ENCODE results near the gene SNCAIP. TPM values are rescaled to one million over a fixed set of nuclear protein-coding genes. Genes with fewer than 3 reads are reported as not detected.

The SNCAIP gene
- total RNA-seq, 3 donors from 2014 or later = 1.2 to 4.7 (median 2.7) TPM

GRCh38 chr5:122470365-122470764 is 158.3 kb downstream of the SNCAIP start:
- intact Hi-C loops (cut with DNase I, micrococcal nuclease) = no loop called here
- H3K9me3 ChIP-seq = no peaks in the 10 kb centered on the region
- ATAC-seq (peak; percentile 57), DNase-seq (no peak)
- no peak overlapping the region for H3K4me3 ChIP-seq
- no peak for TF ChIP-seq CTCF (IDR thresholded peaks at IDR 0.05)
- H3K4me1 ChIP-seq (ENCODE audit: low read depth) = peaks cover 9% of the 10 kb centered on the region
- H3K36me3 ChIP-seq (ENCODE audit: low read depth) = no peaks in the 10 kb centered on the region

GRCh38 chr5:122471031-122471751 is 159.2 kb downstream of the SNCAIP start:
- ATAC-seq = peak; percentile 5

GRCh38 chr5:122471752-122472061 is 159.7 kb downstream of the SNCAIP start:
- Histone ChIP-seq H3K36me3 (ENCODE audit: low read depth) (no peaks in the 10 kb centered on the region), H3K9me3 (no peaks in the 10 kb centered on the region), H3K4me3 (no peak overlapping the region), H3K4me1 (ENCODE audit: low read depth) (peaks cover 9% of the 10 kb centered on the region)
- DNase-seq (no peak), ATAC-seq (no peak)
- no peak for TF ChIP-seq CTCF (IDR thresholded peaks at IDR 0.05)
- intact Hi-C loops (cut with DNase I, micrococcal nuclease) = no loop called here

More at GRCh38 chr5:122471031-122471751, 159.2 kb downstream of the SNCAIP start:
- no peak for DNase-seq
- Histone ChIP-seq H3K4me1 (ENCODE audit: low read depth) (peaks cover 9% of the 10 kb centered on the region), H3K9me3 (no peaks in the 10 kb centered on the region), H3K4me3 (no peak overlapping the region), H3K36me3 (ENCODE audit: low read depth) (no peaks in the 10 kb centered on the region)
- no peak for TF ChIP-seq CTCF (IDR thresholded peaks at IDR 0.05)
- intact Hi-C loops (cut with DNase I, micrococcal nuclease) = no loop called here

- Histone ChIP-seq H3K4me1 (ENCODE audit: low read depth) (peaks cover 9% of the 10 kb centered on the region), H3K9me3 (no peaks in the 10 kb centered on the region), H3K4me3 (no peak overlapping the region), H3K36me3 (ENCODE audit: low read depth) (no peaks in the 10 kb centered on the region)
- ATAC-seq = no peak
- intact Hi-C loops (cut with DNase I, micrococcal nuclease) = no loop called here
- TF ChIP-seq CTCF (IDR thresholded peaks at IDR 0.05) = no peak
- DNase-seq = no peak
Measured at GRCh38 chr5:122473138-122473843, 161.3 kb downstream of the SNCAIP start.

GRCh38 chr5:122473941-122474340 is 161.9 kb downstream of the SNCAIP start:
- ATAC-seq (no peak), DNase-seq (no peak)
- Histone ChIP-seq H3K4me3 (no peak overlapping the region), H3K4me1 (ENCODE audit: low read depth) (peaks cover 9% of the 10 kb centered on the region), H3K36me3 (ENCODE audit: low read depth) (no peaks in the 10 kb centered on the region), H3K9me3 (no peaks in the 10 kb centered on the region)
- intact Hi-C loops (cut with DNase I, micrococcal nuclease) = no loop called here
- no peak for TF ChIP-seq CTCF (IDR thresholded peaks at IDR 0.05)

Data from mucosa of descending colon (tissue), 3 donors.